ENCODE data around the gene ACTL7B.

ACTL7B gene

GRCh38 chr9:108882052-108882888 lies 26.5 kb upstream of the ACTL7B start:
- no peak for TF ChIP-seq ZNF274 (IDR thresholded peaks at IDR 0.05; ENCODE audit: low read depth, low read length)
- no peak overlapping the region for H3K4me3 ChIP-seq (ENCODE audit: low read length)

GRCh38 chr9:108880738-108881316 lies 25.0 kb upstream of the ACTL7B start:
- TF ChIP-seq ZNF274 (IDR thresholded peaks at IDR 0.05; ENCODE audit: low read depth, low read length): no peak
- no peak overlapping the region for H3K4me3 ChIP-seq (ENCODE audit: low read length)

GRCh38 chr9:108877524-108877923 lies 21.7 kb upstream of the ACTL7B start:
- H3K4me3 ChIP-seq (ENCODE audit: low read length): no peak overlapping the region
- TF ChIP-seq ZNF274 (IDR thresholded peaks at IDR 0.05; ENCODE audit: low read depth, low read length): no peak

- no peak overlapping the region for H3K4me3 ChIP-seq (ENCODE audit: low read length)
- no peak for TF ChIP-seq ZNF274 (IDR thresholded peaks at IDR 0.05; ENCODE audit: low read depth, low read length)
These were observed 20.6 kb upstream of the ACTL7B start for GRCh38 chr9:108876425-108876824.

- H3K4me3 ChIP-seq (ENCODE audit: low read length): no peak overlapping the region
- TF ChIP-seq ZNF274 (IDR thresholded peaks at IDR 0.05; ENCODE audit: low read depth, low read length): no peak
These were observed 18.4 kb upstream of the ACTL7B start for GRCh38 chr9:108874058-108874788.

GRCh38 chr9:108869092-108869725 lies 13.4 kb upstream of the ACTL7B start:
- no peak for TF ChIP-seq ZNF274 (IDR thresholded peaks at IDR 0.05; ENCODE audit: low read depth, low read length)
- H3K4me3 ChIP-seq (ENCODE audit: low read length): no peak overlapping the region

DNA sequence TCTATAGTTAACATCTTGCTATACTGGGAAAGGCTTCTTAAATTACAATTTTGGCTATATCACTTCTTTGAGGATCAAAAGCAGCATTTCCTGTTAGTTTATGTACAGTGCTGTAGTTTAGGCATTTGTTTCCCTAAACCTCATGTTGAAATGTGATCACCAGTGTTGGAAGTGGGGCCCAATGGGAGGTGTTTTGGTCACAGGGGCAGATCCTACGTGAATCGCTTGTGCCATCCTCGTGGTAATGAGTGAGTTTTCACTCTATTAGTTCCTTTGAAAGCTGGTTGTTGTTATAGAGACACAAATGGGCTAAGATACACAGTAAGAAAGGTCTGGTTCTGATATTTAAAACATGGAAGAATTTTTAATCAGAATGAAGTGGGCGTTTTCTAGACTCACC lies 12.0 kb upstream of the ACTL7B start:
- H3K4me3 ChIP-seq (ENCODE audit: low read length): no peak overlapping the region
- no peak for TF ChIP-seq ZNF274 (IDR thresholded peaks at IDR 0.05; ENCODE audit: low read depth, low read length)

DNA sequence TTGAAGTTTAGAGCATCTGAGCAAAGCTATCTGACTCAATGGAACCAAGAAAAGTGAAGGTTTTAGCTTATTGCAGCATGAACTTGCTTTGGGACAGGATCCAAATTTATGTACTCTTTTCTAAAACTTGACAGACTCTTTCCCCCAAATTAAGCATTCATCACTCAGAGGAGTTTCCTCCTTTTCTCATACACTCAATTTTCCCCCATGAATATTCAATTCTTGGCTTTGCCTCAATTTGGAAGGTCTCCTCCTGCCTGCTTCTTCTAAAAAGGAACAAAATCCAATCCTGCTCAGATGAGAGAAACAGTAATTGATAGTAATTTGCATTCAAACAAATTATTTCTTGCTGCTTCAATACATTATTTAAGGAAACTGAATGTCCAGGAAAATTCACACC lies 11.3 kb upstream of the ACTL7B start:
- no peak for TF ChIP-seq ZNF274 (IDR thresholded peaks at IDR 0.05; ENCODE audit: low read depth, low read length)
- no peak overlapping the region for H3K4me3 ChIP-seq (ENCODE audit: low read length)

- H3K4me3 ChIP-seq (ENCODE audit: low read length): no peak overlapping the region
- TF ChIP-seq ZNF274 (IDR thresholded peaks at IDR 0.05; ENCODE audit: low read depth, low read length): no peak
These were observed 10.2 kb upstream of the ACTL7B start for GRCh38 chr9:108866001-108866420.

GRCh38 chr9:108865037-108865436 lies 9.3 kb upstream of the ACTL7B start:
- TF ChIP-seq ZNF274 (IDR thresholded peaks at IDR 0.05; ENCODE audit: low read depth, low read length): no peak
- no peak overlapping the region for H3K4me3 ChIP-seq (ENCODE audit: low read length)

DNA sequence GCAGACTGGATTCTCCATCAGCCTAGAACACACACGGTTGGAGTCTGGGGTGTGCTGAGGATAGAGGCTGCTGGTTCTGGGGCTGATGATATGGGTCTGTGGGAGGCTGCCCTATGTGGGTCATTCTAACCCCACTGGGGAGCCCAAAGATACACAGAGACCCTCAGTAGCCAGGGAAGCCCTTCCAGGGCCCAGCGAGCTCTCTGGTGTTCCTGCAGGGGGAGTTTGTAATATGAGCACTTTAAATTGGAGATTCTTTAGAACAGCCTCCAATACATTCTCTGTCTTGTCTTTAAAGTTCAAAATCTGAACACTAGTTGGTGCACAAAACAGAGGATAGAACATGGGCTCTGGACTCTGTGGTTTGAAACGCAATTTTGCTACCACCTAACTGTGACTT lies 8.7 kb upstream of the ACTL7B start:
- no peak for TF ChIP-seq ZNF274 (IDR thresholded peaks at IDR 0.05; ENCODE audit: low read depth, low read length)
- H3K4me3 ChIP-seq (ENCODE audit: low read length): no peak overlapping the region

DNA sequence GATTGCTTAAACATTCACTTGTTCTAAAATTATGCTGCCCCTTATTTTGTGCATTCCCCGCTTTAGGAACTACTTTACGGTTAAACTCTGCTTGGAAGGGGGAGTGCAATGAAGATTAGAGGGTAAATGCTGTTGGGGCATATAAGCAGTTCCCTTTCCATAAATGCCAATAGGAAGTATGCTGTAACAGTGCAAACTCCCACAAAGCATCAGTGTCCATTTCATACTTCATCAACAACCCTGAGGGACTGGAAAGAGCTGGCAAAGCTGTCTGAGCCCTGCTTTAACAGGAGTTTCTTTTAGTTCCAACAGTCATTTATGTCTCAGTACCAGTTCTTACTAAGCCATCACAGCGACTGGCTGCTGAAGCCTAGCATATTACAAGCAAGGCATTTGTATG lies 8.1 kb upstream of the ACTL7B start:
- no peak overlapping the region for H3K4me3 ChIP-seq (ENCODE audit: low read length)
- no peak for TF ChIP-seq ZNF274 (IDR thresholded peaks at IDR 0.05; ENCODE audit: low read depth, low read length)

GRCh38 chr9:108861997-108862396 lies 6.2 kb upstream of the ACTL7B start, which contains the start of gene ACTL7A:
TSS of gene ACTL7A (plus strand) at chr9:108862266. CDS start at chr9:108862323, 57 bp downstream.
- no peak within 1 kb of the TSS for H3K4me3 ChIP-seq (ENCODE audit: low read length)
- TF ChIP-seq ZNF274 (IDR thresholded peaks at IDR 0.05; ENCODE audit: low read depth, low read length): no peak

DNA sequence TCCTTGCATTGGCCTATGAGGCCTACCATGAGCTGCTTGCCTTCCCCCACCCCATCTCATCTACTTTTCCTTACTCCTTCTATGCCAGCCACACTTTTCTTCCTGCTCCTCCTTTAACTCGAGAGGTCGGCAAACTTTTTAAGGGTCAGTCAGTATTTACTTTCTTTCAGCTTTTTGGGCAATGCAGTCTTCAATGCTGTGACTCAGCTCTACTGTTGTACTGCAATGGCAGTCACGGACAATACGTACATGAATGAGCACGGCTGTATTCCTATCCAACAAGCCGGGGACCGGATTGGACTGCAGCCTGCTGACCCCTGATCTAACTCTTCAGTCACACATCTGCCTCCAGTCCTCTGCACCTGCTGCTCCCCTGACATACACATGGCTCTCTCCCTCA lies 5.7 kb upstream of the ACTL7B start:
- H3K4me3 ChIP-seq (ENCODE audit: low read length): no peak overlapping the region
- TF ChIP-seq ZNF274 (IDR thresholded peaks at IDR 0.05; ENCODE audit: low read depth, low read length): no peak

Data from GM08714 (cell line).